ENCODE measurements around the gene ZNF267. TPM values are rescaled to one million over a fixed set of nuclear protein-coding genes. Genes with fewer than 3 reads are reported as not detected.

ZNF267 gene
- total and polyA plus RNA-seq, 2 of the 8 experiments (the other 6 are each of a cell fraction or from before 2014, with no cell fraction given): 5.5 to 28.3 TPM

DNA sequence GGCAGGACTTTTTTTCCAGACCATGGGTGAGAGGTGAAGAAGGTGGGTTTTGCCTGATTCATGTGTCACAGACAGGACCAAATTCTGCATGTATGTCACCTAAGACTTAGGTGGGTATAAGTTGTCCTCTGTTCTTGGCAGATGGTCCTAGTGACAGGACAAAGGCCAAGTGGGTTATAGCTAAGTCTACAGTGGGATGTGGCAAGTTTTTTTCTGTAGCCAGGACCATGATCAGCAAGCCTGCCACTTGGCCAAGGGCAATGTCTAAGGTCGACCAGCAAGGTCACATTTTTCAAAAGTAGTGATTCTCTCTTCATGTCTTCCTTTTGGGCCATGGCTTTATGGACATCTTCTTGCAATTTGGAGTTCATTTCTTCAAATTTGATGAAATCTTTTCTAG is 20.2 kb downstream of the ZNF267 start (continued):
- TF ChIP-seq, protein P1, sequence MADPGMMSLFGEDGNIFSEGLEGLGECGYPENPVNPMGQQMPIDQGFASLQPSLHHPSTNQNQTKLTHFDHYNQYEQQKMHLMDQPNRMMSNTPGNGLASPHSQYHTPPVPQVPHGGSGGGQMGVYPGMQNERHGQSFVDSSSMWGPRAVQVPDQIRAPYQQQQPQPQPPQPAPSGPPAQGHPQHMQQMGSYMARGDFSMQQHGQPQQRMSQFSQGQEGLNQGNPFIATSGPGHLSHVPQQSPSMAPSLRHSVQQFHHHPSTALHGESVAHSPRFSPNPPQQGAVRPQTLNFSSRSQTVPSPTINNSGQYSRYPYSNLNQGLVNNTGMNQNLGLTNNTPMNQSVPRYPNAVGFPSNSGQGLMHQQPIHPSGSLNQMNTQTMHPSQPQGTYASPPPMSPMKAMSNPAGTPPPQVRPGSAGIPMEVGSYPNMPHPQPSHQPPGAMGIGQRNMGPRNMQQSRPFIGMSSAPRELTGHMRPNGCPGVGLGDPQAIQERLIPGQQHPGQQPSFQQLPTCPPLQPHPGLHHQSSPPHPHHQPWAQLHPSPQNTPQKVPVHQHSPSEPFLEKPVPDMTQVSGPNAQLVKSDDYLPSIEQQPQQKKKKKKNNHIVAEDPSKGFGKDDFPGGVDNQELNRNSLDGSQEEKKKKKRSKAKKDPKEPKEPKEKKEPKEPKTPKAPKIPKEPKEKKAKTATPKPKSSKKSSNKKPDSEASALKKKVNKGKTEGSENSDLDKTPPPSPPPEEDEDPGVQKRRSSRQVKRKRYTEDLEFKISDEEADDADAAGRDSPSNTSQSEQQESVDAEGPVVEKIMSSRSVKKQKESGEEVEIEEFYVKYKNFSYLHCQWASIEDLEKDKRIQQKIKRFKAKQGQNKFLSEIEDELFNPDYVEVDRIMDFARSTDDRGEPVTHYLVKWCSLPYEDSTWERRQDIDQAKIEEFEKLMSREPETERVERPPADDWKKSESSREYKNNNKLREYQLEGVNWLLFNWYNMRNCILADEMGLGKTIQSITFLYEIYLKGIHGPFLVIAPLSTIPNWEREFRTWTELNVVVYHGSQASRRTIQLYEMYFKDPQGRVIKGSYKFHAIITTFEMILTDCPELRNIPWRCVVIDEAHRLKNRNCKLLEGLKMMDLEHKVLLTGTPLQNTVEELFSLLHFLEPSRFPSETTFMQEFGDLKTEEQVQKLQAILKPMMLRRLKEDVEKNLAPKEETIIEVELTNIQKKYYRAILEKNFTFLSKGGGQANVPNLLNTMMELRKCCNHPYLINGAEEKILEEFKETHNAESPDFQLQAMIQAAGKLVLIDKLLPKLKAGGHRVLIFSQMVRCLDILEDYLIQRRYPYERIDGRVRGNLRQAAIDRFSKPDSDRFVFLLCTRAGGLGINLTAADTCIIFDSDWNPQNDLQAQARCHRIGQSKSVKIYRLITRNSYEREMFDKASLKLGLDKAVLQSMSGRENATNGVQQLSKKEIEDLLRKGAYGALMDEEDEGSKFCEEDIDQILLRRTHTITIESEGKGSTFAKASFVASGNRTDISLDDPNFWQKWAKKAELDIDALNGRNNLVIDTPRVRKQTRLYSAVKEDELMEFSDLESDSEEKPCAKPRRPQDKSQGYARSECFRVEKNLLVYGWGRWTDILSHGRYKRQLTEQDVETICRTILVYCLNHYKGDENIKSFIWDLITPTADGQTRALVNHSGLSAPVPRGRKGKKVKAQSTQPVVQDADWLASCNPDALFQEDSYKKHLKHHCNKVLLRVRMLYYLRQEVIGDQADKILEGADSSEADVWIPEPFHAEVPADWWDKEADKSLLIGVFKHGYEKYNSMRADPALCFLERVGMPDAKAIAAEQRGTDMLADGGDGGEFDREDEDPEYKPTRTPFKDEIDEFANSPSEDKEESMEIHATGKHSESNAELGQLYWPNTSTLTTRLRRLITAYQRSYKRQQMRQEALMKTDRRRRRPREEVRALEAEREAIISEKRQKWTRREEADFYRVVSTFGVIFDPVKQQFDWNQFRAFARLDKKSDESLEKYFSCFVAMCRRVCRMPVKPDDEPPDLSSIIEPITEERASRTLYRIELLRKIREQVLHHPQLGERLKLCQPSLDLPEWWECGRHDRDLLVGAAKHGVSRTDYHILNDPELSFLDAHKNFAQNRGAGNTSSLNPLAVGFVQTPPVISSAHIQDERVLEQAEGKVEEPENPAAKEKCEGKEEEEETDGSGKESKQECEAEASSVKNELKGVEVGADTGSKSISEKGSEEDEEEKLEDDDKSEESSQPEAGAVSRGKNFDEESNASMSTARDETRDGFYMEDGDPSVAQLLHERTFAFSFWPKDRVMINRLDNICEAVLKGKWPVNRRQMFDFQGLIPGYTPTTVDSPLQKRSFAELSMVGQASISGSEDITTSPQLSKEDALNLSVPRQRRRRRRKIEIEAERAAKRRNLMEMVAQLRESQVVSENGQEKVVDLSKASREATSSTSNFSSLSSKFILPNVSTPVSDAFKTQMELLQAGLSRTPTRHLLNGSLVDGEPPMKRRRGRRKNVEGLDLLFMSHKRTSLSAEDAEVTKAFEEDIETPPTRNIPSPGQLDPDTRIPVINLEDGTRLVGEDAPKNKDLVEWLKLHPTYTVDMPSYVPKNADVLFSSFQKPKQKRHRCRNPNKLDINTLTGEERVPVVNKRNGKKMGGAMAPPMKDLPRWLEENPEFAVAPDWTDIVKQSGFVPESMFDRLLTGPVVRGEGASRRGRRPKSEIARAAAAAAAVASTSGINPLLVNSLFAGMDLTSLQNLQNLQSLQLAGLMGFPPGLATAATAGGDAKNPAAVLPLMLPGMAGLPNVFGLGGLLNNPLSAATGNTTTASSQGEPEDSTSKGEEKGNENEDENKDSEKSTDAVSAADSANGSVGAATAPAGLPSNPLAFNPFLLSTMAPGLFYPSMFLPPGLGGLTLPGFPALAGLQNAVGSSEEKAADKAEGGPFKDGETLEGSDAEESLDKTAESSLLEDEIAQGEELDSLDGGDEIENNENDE (IDR thresholded peaks at IDR 0.05; ENCODE audit: insufficient replicate concordance, low read length): no peak
- TF ChIP-seq GTF2F1 (IDR thresholded peaks at IDR 0.05; ENCODE audit: borderline replicate concordance, low read depth, low read length) (no peak), POU5F1 (IDR thresholded peaks at IDR 0.05; ENCODE audit: low read depth, low read length) (no peak), KDM4A (IDR thresholded peaks at IDR 0.05; ENCODE audit: low read depth, low read length, severe bottlenecking) (no peak), RXRA (IDR thresholded peaks at IDR 0.05; ENCODE audit: insufficient read depth, low read depth, low read length) (no peak), SAP30 (IDR thresholded peaks at IDR 0.05; ENCODE audit: insufficient read depth, insufficient replicate concordance, low read length) (no peak), SP1 (IDR thresholded peaks at IDR 0.05; ENCODE audit: low read depth, low read length) (no peak), YY1 (IDR thresholded peaks at IDR 0.05; ENCODE audit: low read depth, low read length) (no peak)
- TF ChIP-seq, protein P2, sequence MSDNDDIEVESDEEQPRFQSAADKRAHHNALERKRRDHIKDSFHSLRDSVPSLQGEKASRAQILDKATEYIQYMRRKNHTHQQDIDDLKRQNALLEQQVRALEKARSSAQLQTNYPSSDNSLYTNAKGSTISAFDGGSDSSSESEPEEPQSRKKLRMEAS (IDR thresholded peaks at IDR 0.05): no peak
